ENCODE measurements around the gene FYCO1. TPM values are rescaled to one million over a fixed set of nuclear protein-coding genes. Genes with fewer than 3 reads are reported as not detected.

FYCO1 gene
- total and polyA plus RNA-seq, 8 donors = 19.0 to 42.7 (median 20.4) TPM

DNA sequence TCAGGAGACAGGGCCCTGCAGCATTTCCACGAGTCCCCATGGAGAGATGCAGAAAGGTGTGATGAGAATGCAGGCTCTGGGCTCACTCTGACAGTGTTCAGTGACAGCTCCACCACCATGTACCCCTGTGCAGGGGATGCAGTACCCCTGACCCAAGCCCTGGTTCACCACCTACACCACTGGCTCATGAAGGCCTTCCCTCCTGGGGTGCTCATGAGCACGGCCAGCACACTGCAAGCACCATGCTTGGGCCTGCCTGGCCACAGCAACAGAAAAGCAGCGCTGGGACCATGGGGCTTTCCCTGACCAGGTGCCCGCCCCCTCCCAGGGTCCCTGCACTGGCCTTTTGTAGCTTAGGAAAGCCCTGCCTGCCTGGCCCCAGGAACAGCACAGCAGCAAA lies 46.2 kb downstream of the FYCO1 start:
- intact Hi-C loops (cut with DNase I) = no loop called here
- Histone ChIP-seq H3K27ac (no peak overlapping the region), H3K36me3 (peaks cover 0 to 97% of the 10 kb centered on the region in 2 donors), H3K4me3 (no peak overlapping the region), H3K27me3 (no peaks in the 10 kb centered on the region), H3K9me3 (no peaks in the 10 kb centered on the region), H3K4me1 (peaks cover 0 to 2% of the 10 kb centered on the region in 2 donors)
- DNase-seq (no peak), ATAC-seq (no peak)
- TF ChIP-seq, protein P1, sequence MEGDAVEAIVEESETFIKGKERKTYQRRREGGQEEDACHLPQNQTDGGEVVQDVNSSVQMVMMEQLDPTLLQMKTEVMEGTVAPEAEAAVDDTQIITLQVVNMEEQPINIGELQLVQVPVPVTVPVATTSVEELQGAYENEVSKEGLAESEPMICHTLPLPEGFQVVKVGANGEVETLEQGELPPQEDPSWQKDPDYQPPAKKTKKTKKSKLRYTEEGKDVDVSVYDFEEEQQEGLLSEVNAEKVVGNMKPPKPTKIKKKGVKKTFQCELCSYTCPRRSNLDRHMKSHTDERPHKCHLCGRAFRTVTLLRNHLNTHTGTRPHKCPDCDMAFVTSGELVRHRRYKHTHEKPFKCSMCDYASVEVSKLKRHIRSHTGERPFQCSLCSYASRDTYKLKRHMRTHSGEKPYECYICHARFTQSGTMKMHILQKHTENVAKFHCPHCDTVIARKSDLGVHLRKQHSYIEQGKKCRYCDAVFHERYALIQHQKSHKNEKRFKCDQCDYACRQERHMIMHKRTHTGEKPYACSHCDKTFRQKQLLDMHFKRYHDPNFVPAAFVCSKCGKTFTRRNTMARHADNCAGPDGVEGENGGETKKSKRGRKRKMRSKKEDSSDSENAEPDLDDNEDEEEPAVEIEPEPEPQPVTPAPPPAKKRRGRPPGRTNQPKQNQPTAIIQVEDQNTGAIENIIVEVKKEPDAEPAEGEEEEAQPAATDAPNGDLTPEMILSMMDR (IDR thresholded peaks at IDR 0.05) = no peak

DNA sequence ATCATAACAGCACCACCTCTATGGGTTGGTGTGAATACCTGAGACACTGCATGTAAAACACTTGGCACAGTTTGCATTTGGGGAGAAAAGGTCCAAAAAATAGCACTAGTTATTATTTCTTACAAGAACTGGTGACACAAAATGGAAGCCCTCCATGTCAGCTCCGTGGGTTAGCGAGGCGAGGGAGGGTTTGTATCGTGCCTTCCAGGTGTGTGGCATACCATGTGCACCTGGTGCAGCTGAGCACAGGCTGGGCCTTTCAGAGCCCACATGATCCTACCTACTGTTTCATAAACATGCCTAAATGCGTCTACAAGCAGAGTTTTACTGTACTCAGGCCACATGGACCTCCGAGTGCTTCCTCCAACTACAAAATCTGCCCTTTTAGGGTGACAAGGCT lies 46.7 kb downstream of the FYCO1 start:
- no peaks in the 10 kb centered on the region for H3K27me3 ChIP-seq
- H3K4me1 ChIP-seq = peaks cover 0 to 2% of the 10 kb centered on the region in 2 donors
- H3K9me3 ChIP-seq = no peaks in the 10 kb centered on the region
- TF ChIP-seq, protein P1 (IDR thresholded peaks at IDR 0.05) = no peak
- H3K27ac ChIP-seq = no peak overlapping the region
- DNase-seq = no peak
- no peak overlapping the region for H3K4me3 ChIP-seq
- H3K36me3 ChIP-seq = peaks cover 0 to 91% of the 10 kb centered on the region in 2 donors
- ATAC-seq = no peak
- intact Hi-C loops (cut with DNase I) = no loop called here

- Histone ChIP-seq H3K4me1 (peaks cover 0 to 2% of the 10 kb centered on the region in 2 donors), H3K4me3 (no peak overlapping the region), H3K27me3 (no peaks in the 10 kb centered on the region), H3K36me3 (peaks cover 0 to 86% of the 10 kb centered on the region in 2 donors), H3K27ac (no peak overlapping the region), H3K9me3 (no peaks in the 10 kb centered on the region)
- DNase-seq = peak in 1 of 4 donors; percentile 18
- intact Hi-C loops (cut with DNase I) = no loop called here
- TF ChIP-seq, protein P1 (IDR thresholded peaks at IDR 0.05) = no peak
- ATAC-seq = peak; percentile 37
Observed at GRCh38 chr3:45948311-45948781, 47.3 kb downstream of the FYCO1 start.

DNA sequence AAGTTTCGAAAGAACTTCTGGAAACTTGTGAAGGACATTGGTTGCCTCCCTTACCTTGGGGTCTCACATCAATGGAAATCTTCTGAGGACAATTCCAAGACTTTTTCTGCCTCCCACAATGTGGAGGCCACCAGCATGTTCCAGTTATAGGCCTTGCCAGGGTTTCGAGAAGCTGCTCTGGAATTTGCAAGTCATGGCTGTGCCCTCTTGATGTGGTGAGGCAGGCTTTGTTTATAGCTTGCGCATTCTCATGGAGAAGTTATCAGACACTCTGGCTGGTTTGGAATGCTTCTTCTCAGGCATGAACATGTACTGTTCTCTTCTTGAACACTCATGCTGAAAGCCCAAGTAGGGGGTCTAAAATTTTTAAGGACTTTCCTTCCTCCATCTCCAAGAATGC lies 48.3 kb downstream of the FYCO1 start:
- H3K4me1 ChIP-seq = peaks cover 2 to 7% of the 10 kb centered on the region in 2 donors
- H3K27me3 ChIP-seq = no peaks in the 10 kb centered on the region
- no peaks in the 10 kb centered on the region for H3K9me3 ChIP-seq
- H3K36me3 ChIP-seq = peaks cover 0 to 83% of the 10 kb centered on the region in 2 donors
- TF ChIP-seq, protein P1 (IDR thresholded peaks at IDR 0.05) = no peak
- peak overlapping the region in 1 of 2 donors; percentile 2 for H3K4me3 ChIP-seq
- H3K27ac ChIP-seq = no peak overlapping the region
- ATAC-seq (no peak), DNase-seq (no peak)
- intact Hi-C loops (cut with DNase I) = no loop called here

- intact Hi-C loops (cut with DNase I) = no loop called here
- H3K9me3 ChIP-seq = no peaks in the 10 kb centered on the region
- peaks cover 0 to 78% of the 10 kb centered on the region in 2 donors for H3K36me3 ChIP-seq
- no peak overlapping the region for H3K27ac ChIP-seq
- TF ChIP-seq, protein P1 (IDR thresholded peaks at IDR 0.05) = no peak
- H3K4me3 ChIP-seq = no peak overlapping the region
- DNase-seq = no peak
- H3K4me1 ChIP-seq = peaks cover 2 to 12% of the 10 kb centered on the region in 2 donors
- no peak for ATAC-seq
- no peaks in the 10 kb centered on the region for H3K27me3 ChIP-seq
Observed at GRCh38 chr3:45946875-45947274, 48.7 kb downstream of the FYCO1 start.

Measured in left lung (tissue), 10 donors.